ENCODE measurements around the gene TMEM229B. TPM values are rescaled to one million over a fixed set of nuclear protein-coding genes. Genes with fewer than 3 reads are reported as not detected.
"Not testable (repeated sequence)": the region's sequence is repeated elsewhere in the genome, so short reads cannot be mapped to it uniquely, and the experiment has no call there.

TMEM229B gene
- polyA plus RNA-seq, 1 donor from 2014 or later = 4.2 TPM

GRCh38 chr14:67453575-67454300 lies 34.8 kb downstream of the TMEM229B start:
- no peaks in the 10 kb centered on the region for H3K79me2 ChIP-seq (replicated peaks; ENCODE audit: insufficient read depth, low read length)
- no peak overlapping the region for H2AFZ ChIP-seq (ENCODE audit: low read depth, low read length)
- H3K4me3 ChIP-seq (ENCODE audit: low read length) = no peak overlapping the region
- H3K9me2 ChIP-seq (ENCODE audit: insufficient read depth, low read length) = no peaks in the 10 kb centered on the region
- H3F3A ChIP-seq (ENCODE audit: insufficient read depth, low read length, poor library complexity, severe bottlenecking) = no peaks in the 10 kb centered on the region
- no peak for TF ChIP-seq SMC3 (conservative IDR thresholded peaks at IDR 0.05; ENCODE audit: poor library complexity)
- no peak for TF ChIP-seq TAF1 (IDR thresholded peaks at IDR 0.05; ENCODE audit: low read depth)
- no peak for TF ChIP-seq RAD21 (conservative IDR thresholded peaks at IDR 0.05)
- no peak for TF ChIP-seq EP300 (conservative IDR thresholded peaks at IDR 0.05; ENCODE audit: poor library complexity, severe bottlenecking)
- TF ChIP-seq REST (IDR thresholded peaks at IDR 0.05; ENCODE audit: borderline replicate concordance) = no peak
- TF ChIP-seq CTCF (IDR thresholded peaks at IDR 0.05; ENCODE audit: poor library complexity, severe bottlenecking) = no peak
- TF ChIP-seq EZH2 (IDR thresholded peaks at IDR 0.05; ENCODE audit: borderline replicate concordance, insufficient read depth, low read length, poor library complexity, severe bottlenecking) = no peak
- no peak for TF ChIP-seq POLR2AphosphoS5 (IDR thresholded peaks at IDR 0.05)
- no peak for TF ChIP-seq MXI1 (conservative IDR thresholded peaks at IDR 0.05; ENCODE audit: poor library complexity, severe bottlenecking)
- H3K27me3 ChIP-seq (ENCODE audit: insufficient read depth, low read depth, low read length) = no peaks in the 10 kb centered on the region
- H3K36me3 ChIP-seq (ENCODE audit: insufficient read depth, low read length) = no peaks in the 10 kb centered on the region
- H3K4me2 ChIP-seq (ENCODE audit: low read length) = no peak overlapping the region
- no peaks in the 10 kb centered on the region for H3K9me3 ChIP-seq (ENCODE audit: low read length)
- no peak overlapping the region for H3K9ac ChIP-seq (ENCODE audit: low read length)
- no peak overlapping the region for H3K27ac ChIP-seq (ENCODE audit: low read length)
- no peaks in the 10 kb centered on the region for H4K20me1 ChIP-seq (ENCODE audit: insufficient read depth)

GRCh38 chr14:67451667-67452066 lies 36.9 kb downstream of the TMEM229B start:
- H3F3A ChIP-seq (ENCODE audit: insufficient read depth, low read length, poor library complexity, severe bottlenecking); H3K9ac ChIP-seq (ENCODE audit: low read length); H4K20me1 ChIP-seq (ENCODE audit: insufficient read depth); H2AFZ ChIP-seq (ENCODE audit: low read depth, low read length); H3K9me3 ChIP-seq (ENCODE audit: low read length); H3K27me3 ChIP-seq (ENCODE audit: insufficient read depth, low read depth, low read length); H3K9me2 ChIP-seq (ENCODE audit: insufficient read depth, low read length); H3K36me3 ChIP-seq (ENCODE audit: insufficient read depth, low read length); H3K79me2 ChIP-seq (replicated peaks; ENCODE audit: insufficient read depth, low read length); H3K4me2 ChIP-seq (ENCODE audit: low read length); H3K27ac ChIP-seq (ENCODE audit: low read length); H3K4me3 ChIP-seq (ENCODE audit: low read length): not testable (repeated sequence)

Data from neural cell (in vitro differentiated cells).